OCI-LY1 (cell line): Measurements from ENCODE around the gene PRSS21.

Source experiments
- H2AFZ ChIP-seq: fragments of 200-600 bp; sonication (generic), shearing (Covaris generic); 2 replicates; pipeline ENCODE4 v1.6.0; 2014; ENCODE audit warnings: antibody characterized with exemption, mild to moderate bottlenecking, low read length
- H3F3A ChIP-seq: fragments of 200-600 bp; sonication (generic), shearing (Covaris generic); 2 replicates; pipeline ENCODE4 v1.6.0; 2014; ENCODE audit warnings: mild to moderate bottlenecking, antibody characterized with exemption, low read length, moderate library complexity; ENCODE audit not compliant: insufficient read depth
- H3K27ac ChIP-seq: fragments of 200-600 bp; sonication (generic); 2 replicates; pipeline ENCODE4 v1.5.1; 2014; ENCODE audit warnings: low read length, mixed run types, mild to moderate bottlenecking, low read depth; ENCODE audit not compliant: poor library complexity, severe bottlenecking
- H3K27me3 ChIP-seq: fragments of 200-600 bp; sonication (generic); 2 replicates; pipeline ENCODE4 v1.6.0; 2014; ENCODE audit warnings: antibody characterized with exemption, mild to moderate bottlenecking, low read length, moderate library complexity; ENCODE audit not compliant: insufficient read depth
- H3K36me3 ChIP-seq: fragments of 200-600 bp; sonication (generic); 2 replicates; pipeline ENCODE4 v1.6.1; 2014; ENCODE audit warnings: mild to moderate bottlenecking, antibody characterized with exemption, low read length, moderate library complexity, mixed read lengths; ENCODE audit not compliant: insufficient read depth
- H3K4me1 ChIP-seq: fragments of 200-600 bp; sonication (generic); 2 replicates; pipeline ENCODE4 v1.5.1; 2014; ENCODE audit warnings: mild to moderate bottlenecking, low read length, moderate library complexity; ENCODE audit not compliant: insufficient read depth, severe bottlenecking
- H3K4me2 ChIP-seq: fragments of 200-600 bp; sonication (generic), shearing (Covaris generic); 2 replicates; pipeline ENCODE4 v1.6.1; 2014; ENCODE audit warnings: low read length
- H3K4me3 ChIP-seq: fragments of 200-600 bp; sonication (generic); 2 replicates; pipeline ENCODE4 v1.5.1; 2014; ENCODE audit warnings: low read length, low read depth, mild to moderate bottlenecking, mixed read lengths; ENCODE audit not compliant: poor library complexity, severe bottlenecking
- H3K79me2 ChIP-seq: fragments of 200-600 bp; shearing (Covaris generic); 2 replicates; pipeline ENCODE4 v1.6.1; 2016; ENCODE audit warnings: mixed run types, low read length, mixed read lengths; ENCODE audit not compliant: insufficient read depth
- H3K9ac ChIP-seq: fragments of 200-600 bp; sonication (generic), shearing (Covaris generic); 2 replicates; pipeline ENCODE4 v1.6.1; 2014; ENCODE audit warnings: mild to moderate bottlenecking, low read length, mixed read lengths
- H3K9me2 ChIP-seq: fragments of 200-600 bp; sonication (generic), shearing (Covaris generic); 2 replicates; pipeline ENCODE4 v1.6.1; 2014; ENCODE audit warnings: low read depth, mild to moderate bottlenecking, low read length, mixed read lengths
- H3K9me3 ChIP-seq: fragments of 200-600 bp; shearing (Covaris generic); 2 replicates; pipeline ENCODE4 v1.6.1; 2014; ENCODE audit warnings: low read length, mixed read lengths
- H4K20me1 ChIP-seq: fragments of 200-600 bp; sonication (generic), shearing (Covaris generic); 2 replicates; pipeline ENCODE4 v1.6.0; 2016; ENCODE audit warnings: mild to moderate bottlenecking, low read length; ENCODE audit not compliant: insufficient read depth
- EZH2 ChIP-seq: fragments of 200-600 bp; sonication (generic), shearing (Covaris generic); IDR thresholded peaks from 2 replicates; pipeline ENCODE4 v1.8.0; 2017; ENCODE audit warnings: borderline replicate concordance, mixed run types, mild to moderate bottlenecking, antibody characterized with exemption, low read length, moderate library complexity, mixed read lengths
- TF ChIP-seq, protein P1 (sequence below): fragments of 200-600 bp; sonication (generic), shearing (Covaris generic); IDR thresholded peaks from 2 replicates; pipeline ENCODE4 v1.5.1; 2017; ENCODE audit warnings: mild to moderate bottlenecking, antibody characterized with exemption, low read length, moderate library complexity, mixed read lengths

PRSS21 gene

DNA sequence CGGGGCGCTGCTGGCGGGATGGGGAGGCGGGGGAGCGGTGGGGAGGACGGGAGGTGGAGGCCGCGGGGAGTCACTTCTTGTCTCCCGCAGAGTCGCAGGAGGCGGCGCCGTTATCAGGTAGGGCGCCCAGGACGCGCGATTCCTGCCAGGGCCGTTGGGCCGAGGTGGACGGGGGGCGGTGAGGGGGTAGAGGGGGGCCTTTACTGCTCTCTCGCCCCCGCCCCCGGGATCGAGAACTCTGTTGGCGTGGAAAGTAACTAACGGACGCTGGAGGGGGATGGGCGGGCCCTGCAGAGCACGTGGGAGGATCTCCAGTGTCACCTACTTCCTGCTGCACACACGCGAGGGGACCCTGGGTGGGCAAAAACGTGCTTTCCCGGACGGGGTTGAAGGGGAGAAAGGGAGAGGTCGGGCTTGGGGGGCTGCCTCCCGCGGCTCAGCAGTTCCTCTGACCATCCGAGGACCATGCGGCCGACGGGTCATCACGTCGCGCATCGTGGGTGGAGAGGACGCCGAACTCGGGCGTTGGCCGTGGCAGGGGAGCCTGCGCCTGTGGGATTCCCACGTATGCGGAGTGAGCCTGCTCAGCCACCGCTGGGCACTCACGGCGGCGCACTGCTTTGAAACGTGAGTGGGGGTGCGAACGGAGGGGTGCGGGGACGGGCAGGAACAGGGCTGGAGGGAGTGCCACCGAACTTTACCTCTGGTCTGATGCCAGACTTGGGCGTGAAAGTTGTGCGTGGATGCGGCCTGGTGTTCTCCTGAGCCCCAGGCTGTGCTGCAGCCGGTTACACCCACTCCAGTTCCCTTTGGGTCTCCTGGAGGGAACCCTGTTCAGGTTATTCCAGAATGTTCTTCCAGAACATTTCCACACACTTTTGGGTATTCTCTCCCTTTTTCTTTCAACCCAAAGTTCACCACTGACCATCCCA is 569 bp downstream of the PRSS21 start:
- Histone ChIP-seq H3K9ac (no peak overlapping the region), H3K9me3 (no peaks in the 10 kb centered on the region), H3K27me3 (peaks cover 4% of the 10 kb centered on the region; the same call in 1 of the 2 replicates), H3K27ac (no peak overlapping the region), H3K79me2 (no peaks in the 10 kb centered on the region), H3K36me3 (no peaks in the 10 kb centered on the region), H3K9me2 (no peaks in the 10 kb centered on the region), H3K4me2 (no peak overlapping the region), H2AFZ (no peak overlapping the region), H3K4me1 (no peaks in the 10 kb centered on the region), H3F3A (no peaks in the 10 kb centered on the region), H3K4me3 (no peak overlapping the region), H4K20me1 (no peaks in the 10 kb centered on the region)
- TF ChIP-seq, protein P1, sequence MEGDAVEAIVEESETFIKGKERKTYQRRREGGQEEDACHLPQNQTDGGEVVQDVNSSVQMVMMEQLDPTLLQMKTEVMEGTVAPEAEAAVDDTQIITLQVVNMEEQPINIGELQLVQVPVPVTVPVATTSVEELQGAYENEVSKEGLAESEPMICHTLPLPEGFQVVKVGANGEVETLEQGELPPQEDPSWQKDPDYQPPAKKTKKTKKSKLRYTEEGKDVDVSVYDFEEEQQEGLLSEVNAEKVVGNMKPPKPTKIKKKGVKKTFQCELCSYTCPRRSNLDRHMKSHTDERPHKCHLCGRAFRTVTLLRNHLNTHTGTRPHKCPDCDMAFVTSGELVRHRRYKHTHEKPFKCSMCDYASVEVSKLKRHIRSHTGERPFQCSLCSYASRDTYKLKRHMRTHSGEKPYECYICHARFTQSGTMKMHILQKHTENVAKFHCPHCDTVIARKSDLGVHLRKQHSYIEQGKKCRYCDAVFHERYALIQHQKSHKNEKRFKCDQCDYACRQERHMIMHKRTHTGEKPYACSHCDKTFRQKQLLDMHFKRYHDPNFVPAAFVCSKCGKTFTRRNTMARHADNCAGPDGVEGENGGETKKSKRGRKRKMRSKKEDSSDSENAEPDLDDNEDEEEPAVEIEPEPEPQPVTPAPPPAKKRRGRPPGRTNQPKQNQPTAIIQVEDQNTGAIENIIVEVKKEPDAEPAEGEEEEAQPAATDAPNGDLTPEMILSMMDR = no peak
- no peak for TF ChIP-seq EZH2

- Histone ChIP-seq H3K9ac (no peak overlapping the region), H3K79me2 (no peaks in the 10 kb centered on the region), H3K4me1 (no peaks in the 10 kb centered on the region), H3K9me2 (no peaks in the 10 kb centered on the region), H3K36me3 (no peaks in the 10 kb centered on the region), H3F3A (no peaks in the 10 kb centered on the region), H3K9me3 (no peaks in the 10 kb centered on the region), H4K20me1 (no peaks in the 10 kb centered on the region), H2AFZ (no peak overlapping the region), H3K4me2 (no peak overlapping the region), H3K27me3 (peaks cover 4% of the 10 kb centered on the region; the same call in 1 of the 2 replicates), H3K4me3 (no peak overlapping the region), H3K27ac (no peak overlapping the region)
- TF ChIP-seq, protein P1 = no peak
- TF ChIP-seq EZH2 = no peak
Measured at GRCh38 chr16:2818272-2818876, 1.3 kb downstream of the PRSS21 start.

GRCh38 chr16:2819179-2819938 is 2.3 kb downstream of the PRSS21 start:
- no peaks in the 10 kb centered on the region for H3K9me2 ChIP-seq
- H2AFZ ChIP-seq = no peak overlapping the region
- H3K4me2 ChIP-seq = no peak overlapping the region
- H3K36me3 ChIP-seq = no peaks in the 10 kb centered on the region
- H3K9ac ChIP-seq = no peak overlapping the region
- no peaks in the 10 kb centered on the region for H4K20me1 ChIP-seq
- no peak for TF ChIP-seq EZH2
- TF ChIP-seq, protein P1 = no peak
- H3K27me3 ChIP-seq = peaks cover 4% of the 10 kb centered on the region; the same call in 1 of the 2 replicates
- H3K79me2 ChIP-seq = no peaks in the 10 kb centered on the region
- no peaks in the 10 kb centered on the region for H3K4me1 ChIP-seq
- H3K9me3 ChIP-seq = no peaks in the 10 kb centered on the region
- H3F3A ChIP-seq = no peaks in the 10 kb centered on the region
- H3K27ac ChIP-seq = no peak overlapping the region
- H3K4me3 ChIP-seq = no peak overlapping the region
